NCI-H345 treated with DMSO at 0.1 percent for 48 hours (cell line): ENCODE data around the gene KRTAP1-4.
"Not testable (repeated sequence)": the region's sequence is repeated elsewhere in the genome, so short reads cannot be mapped to it uniquely, and the experiment has no call there.

Source experiments
- DNase-seq: peaks from one replicate; lab custom pipeline; 2025; ENCODE audit not compliant: unreplicated experiment; lab: John Stamatoyannopoulos, UW

The KRTAP1-4 gene

GRCh38 chr17:41048441-41048840 is 18.4 kb upstream of the KRTAP1-4 start:
- DNase-seq = no peak

DNA sequence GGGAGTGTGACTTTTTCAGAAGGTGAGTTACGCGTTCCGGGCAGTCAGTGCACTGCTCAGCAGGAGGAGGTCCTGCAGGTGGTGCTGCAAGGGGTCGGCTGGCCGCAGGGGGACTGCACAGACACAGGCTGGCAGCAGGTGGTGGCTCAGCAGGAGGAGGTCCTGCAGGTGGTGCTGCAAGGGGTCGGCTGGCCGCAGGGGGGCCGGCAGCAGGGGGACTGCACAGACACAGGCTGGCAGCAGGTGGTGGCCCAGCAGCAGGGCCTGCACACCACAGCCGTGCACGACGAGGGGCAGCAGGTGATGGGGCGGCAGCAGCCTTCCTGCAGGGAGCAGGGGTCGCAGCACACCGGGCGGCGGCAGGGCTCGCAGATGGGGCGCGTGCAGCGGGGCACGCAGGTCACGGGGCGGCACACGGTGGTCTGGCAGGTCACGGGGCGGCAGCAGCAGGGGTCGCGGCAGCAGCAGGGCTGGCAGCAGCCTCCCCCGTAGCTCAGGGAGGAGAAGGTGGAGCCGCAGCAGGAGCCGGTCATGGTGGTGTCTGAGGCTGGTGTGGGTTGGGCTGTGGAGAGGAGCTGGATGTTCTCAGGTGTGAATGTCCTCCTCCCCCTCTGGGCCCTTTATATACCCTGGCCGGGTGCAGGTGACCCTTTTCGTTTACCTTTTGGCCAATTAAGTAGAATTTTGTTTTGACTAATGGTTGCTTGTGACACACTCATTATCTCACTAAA is 16.9 kb upstream of the KRTAP1-4 start, which contains the start of gene KRTAP2-1:
Gene KRTAP2-1 (minus strand): TSS at position 582 of the 731 bp plus-strand sequence. CDS start 49 bp downstream, at position 533.
- DNase-seq = not testable (repeated sequence)

DNA sequence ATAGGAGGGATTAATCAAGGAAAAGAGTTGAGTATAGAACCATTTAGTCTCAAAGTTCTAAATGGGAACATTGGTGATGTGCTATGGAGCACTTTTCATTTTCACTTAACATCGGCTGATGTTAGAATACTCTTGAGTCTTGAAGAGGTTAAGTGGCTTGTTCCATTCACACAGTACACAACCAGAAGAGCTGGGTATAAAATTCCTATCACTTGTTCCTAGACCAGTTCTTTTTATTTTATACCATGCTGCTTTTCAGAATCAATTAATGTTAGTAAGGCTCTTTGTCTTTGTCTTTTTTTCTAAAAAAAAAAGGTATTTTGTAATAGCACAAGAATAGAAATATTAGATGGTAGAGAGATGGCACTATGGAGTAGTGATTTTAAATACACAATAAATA is 13.0 kb upstream of the KRTAP1-4 start:
- DNase-seq = no peak

DNA sequence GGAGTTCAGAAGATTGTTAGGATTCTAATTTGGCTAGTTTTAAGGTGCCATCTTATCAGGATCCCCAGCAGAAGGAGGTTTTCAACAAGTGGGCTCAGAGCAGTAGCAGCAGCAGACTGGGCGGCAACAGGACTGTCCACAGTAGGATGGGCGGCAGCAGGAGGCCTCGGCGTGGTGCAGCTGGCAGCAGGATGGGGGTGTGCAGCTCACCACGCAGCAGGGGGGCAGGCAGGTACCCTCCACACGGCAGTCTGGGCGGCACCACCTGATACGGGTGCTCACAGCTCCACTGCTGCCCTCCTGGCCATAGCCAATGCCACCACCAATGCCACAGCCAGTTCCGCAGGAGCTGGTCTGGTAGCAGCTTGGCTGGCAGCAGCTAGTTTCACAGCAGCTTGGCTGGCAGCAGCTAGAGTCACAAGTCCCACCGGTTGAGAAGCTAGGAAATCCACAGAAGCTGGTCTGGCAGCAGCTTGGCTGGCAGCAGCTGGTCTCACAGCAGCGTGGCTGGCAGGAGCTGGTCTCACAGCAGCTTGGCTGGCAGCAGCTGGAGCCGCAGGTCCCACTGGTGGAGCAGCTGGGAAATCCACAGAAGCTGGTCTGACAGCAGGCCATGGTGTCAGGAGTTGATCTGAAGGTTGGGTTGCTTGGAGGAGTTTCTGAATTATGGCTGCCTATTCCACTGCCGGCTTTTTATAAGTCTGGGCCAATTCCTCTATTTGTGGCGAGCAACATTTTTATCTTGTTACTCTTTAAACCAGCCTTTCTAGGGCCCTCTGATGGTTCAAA is 11.0 kb upstream of the KRTAP1-4 start, which contains the start of gene KRTAP1-1:
Gene KRTAP1-1 (minus strand): TSS at position 668 of the 789 bp plus-strand sequence. CDS start 53 bp downstream, at position 615.
- not testable (repeated sequence) for DNase-seq

DNA sequence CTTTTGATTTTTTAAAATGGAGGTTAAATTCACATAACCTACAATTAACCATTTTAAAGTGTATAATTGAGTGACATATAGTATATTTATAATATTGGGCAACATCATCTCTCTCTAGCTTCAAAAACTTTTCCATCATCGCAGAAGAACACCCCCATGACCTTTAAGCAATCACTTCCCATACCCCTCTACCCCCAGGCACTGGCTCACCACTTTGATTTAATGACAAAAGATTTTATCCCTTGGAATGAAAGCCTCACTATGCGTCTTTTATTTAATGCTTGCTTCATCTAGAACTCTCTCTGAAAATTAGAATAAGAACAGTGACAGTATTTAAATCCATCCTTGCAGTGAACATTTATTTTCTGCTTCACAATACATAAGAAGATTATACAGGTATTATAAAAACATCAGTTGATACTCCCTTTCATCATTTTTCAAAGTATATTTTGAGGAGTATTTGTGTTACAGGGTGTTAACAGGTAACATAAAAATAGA is 7.9 kb upstream of the KRTAP1-4 start:
- DNase-seq = no peak

DNA sequence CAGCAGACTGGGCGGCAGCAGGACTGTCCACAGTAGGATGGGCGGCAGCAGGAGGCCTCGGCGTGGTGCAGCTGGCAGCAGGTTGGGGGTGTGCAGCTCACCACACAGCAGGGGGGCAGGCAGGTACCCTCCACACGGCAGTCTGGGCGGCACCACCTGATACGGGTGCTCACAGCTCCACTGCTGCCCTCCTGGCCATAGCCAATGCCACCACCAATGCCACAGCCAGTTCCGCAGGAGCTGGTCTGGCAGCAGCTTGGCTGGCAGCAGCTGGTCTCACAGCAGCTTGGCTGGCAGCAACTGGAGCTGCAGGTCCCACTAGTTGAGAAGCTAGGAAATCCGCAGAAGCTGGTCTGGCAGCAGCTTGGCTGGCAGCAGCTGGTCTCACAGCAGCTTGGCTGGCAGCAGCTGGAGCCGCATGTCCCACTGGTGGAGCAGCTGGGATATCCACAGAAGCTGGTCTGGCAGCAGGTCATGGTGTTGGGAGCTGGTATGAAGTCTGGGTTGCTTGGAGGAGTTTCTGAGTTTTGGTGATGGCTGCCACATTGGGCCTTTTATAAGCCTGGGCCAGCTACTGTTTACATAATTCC is 4.4 kb upstream of the KRTAP1-4 start, which contains the start of gene KRTAP1-3:
Gene KRTAP1-3 (minus strand): TSS at position 529 of the 590 bp plus-strand sequence. CDS start 53 bp downstream, at position 476.
- DNase-seq = not testable (repeated sequence)

DNA sequence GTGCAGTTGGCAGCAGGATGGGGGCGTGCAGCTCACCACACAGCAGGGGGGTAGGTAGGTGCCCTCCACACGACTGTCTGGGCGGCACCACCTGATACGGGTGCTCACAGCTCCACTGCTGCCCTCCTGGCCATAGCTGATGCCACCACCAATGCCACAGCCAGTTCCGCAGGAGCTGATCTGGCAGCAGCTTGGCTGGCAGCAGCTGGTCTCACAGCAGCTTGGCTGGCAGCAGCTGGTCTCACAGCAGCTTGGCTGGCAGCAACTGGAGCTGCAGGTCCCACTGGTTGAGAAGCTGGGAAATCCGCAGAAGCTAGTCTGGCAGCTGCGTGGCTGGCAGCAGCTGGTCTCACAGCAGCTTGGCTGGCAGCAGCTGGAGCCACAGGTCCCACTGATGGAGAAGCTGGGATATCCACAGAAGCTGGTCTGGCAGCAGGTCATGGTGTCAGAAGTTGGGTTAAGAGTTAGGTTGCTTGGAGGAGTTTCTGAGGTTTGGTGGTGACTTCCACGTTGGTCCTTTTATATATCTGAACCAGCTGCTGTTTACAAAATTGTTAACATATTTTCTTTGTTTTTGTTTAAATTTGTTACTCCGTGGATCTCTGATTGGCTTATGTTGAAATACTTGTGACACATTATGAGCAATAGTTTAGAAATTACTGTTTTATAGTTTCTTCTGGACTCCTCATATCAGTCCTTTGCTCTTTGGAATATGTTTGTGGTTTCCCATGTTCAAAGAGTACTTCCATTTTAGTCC is 3.1 kb downstream of the KRTAP1-4 start, which contains the start of gene KRTAP1-5:
Gene KRTAP1-5 (minus strand): TSS at position 494 of the 757 bp plus-strand sequence. CDS start 53 bp downstream, at position 441.
- no peak for DNase-seq

- no peak for DNase-seq
These were observed 5.3 kb downstream of the KRTAP1-4 start for GRCh38 chr17:41024697-41025096.

GRCh38 chr17:41020336-41020735 is 9.7 kb downstream of the KRTAP1-4 start:
- no peak for DNase-seq

GRCh38 chr17:41019415-41019814 is 10.6 kb downstream of the KRTAP1-4 start:
- no peak for DNase-seq

DNA sequence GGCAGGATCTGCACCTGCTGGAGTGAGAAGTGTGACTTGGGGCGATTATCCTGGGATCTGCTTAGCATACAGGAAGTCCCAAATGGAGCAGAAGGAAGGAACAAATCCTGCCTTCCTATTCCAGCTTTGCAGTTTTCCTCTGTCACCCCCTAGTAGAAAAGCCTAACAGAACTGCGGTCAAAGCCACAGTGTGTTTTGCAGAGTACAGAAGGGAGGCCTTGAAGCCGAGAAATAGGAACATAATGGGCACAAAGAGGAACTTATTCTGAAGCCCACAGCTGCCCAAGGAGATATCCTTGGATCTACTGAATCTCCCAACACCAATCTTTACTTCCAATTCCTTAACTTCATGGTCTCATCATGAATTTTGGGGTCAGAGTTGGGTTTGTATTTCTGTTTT is 11.5 kb downstream of the KRTAP1-4 start:
- no peak for DNase-seq

- no peak for DNase-seq
These were observed 13.3 kb downstream of the KRTAP1-4 start for GRCh38 chr17:41016578-41017215.

GRCh38 chr17:41015454-41015853 is 14.5 kb downstream of the KRTAP1-4 start:
- DNase-seq = no peak

DNA sequence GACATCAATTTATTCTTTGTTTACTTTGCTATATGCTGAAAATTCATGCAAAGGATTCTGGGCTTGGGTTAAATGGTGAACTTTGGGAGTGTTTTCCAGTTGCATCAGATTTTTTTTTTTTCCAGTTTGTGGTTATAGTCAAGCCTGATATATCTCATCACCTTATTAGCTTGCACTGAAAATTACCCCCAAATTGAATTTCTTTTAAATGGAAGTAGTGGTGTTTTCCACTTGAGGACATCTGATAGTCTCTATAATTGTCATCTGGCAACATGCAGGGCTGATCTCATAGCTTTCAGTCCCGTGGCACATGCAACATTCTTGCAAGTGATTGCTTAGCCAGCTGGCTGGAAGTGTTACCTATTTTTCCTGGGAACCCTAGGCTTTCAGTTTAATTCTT is 16.4 kb downstream of the KRTAP1-4 start:
- no peak for DNase-seq

- DNase-seq = no peak
These were observed 16.8 kb downstream of the KRTAP1-4 start for GRCh38 chr17:41013181-41013580.

GRCh38 chr17:41012326-41013120 is 17.5 kb downstream of the KRTAP1-4 start:
- DNase-seq = no peak

GRCh38 chr17:41010441-41010840 is 19.6 kb downstream of the KRTAP1-4 start:
- no peak for DNase-seq

DNA sequence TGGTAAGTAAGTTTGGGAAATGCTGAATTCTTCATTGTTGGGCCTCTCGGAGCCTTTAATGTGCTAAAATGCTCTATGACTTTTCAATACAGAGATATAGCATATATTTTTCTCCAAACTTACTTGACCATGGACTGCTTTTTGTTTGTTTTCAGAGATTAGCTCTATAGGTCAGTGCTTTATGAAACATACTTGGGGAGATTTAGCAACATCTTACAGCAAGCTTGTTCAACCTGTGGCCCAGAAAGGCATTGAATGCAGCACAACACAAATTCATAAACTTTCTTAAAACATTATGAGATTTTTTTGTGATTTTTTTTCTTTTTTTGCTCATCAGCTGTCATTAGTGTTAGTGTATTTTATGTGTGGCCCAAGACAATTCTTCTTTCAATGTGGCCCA is 20.1 kb downstream of the KRTAP1-4 start:
- no peak for DNase-seq

DNA sequence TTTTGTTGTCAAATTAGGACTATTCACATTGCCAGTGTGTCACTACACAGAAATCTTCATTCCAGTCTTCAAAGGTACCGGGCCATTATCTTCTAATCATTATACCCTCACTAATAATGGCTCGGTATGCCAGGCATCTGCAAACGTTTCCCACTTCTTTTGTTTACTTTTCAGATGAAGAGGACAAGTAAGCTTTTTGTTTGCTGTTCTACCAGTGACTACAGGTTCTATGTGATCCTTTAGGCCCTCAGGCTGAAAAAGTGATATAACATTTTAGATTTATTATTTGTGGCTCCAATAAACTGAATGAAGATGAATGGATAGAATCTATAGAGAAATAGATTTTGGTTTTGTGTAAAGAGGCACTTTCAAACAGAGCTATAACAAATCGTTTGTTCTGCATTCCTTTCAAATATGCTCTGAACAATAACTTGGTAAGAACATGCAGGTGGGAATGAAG is 20.7 kb downstream of the KRTAP1-4 start:
- peak; percentile 64 for DNase-seq
